HepG2 (cell line): ENCODE data around the gene TMEM273. TPM values are rescaled to one million over a fixed set of nuclear protein-coding genes. Genes with fewer than 3 reads are reported as not detected.

Experiments used
- ATAC-seq: fragments of 200-7000 bp; cut with Tn5 transposase; 3 replicates; pipeline ENCODE4 v1.9.1; 2020; ENCODE audit warnings: mild to moderate bottlenecking, moderate library complexity
- BruUV-seq: library from RNA; stranded (reverse); fragments of 400-500 nt; replicated peaks from 2 replicates; lab custom pipeline; 2021; lab: Mats Ljungman, UMichigan
- CTCF ChIA-PET: fragments of 300-600 bp; formaldehyde crosslinking; extraction: SDS; loops from one replicate; lab custom pipeline; 2021; ENCODE audit warnings: low total read pairs, inconsistent platforms, low intra/inter-chr PET ratio; lab: Yijun Ruan, JAX
- POLR2A ChIA-PET: fragments of 350-600 bp; sonication (Branson Sonifier 250); formaldehyde crosslinking; loops from one replicate; lab custom pipeline; 2020; ENCODE audit warnings: antibody characterized with exemption, inconsistent platforms; lab: Yijun Ruan, JAX
- DNase-seq: peaks from one replicate; pipeline ENCODE4 v3.0.0-alpha.2; 2015; ENCODE audit warnings: low spot score
- FAIRE-seq: peaks from 3 replicates; lab custom pipeline; 2011; peaks lifted over from hg19 to GRCh38; lab: Jason Lieb, UNC
- H2AFZ ChIP-seq: one replicate; pipeline ENCODE4 v1.6.1; 2011; ENCODE audit warnings: low read length, inconsistent platforms
- H3K27ac ChIP-seq: fragments of 300-600 bp; 3 replicates; pipeline ENCODE4 v1.8.0; 2011; ENCODE audit warnings: mixed run types, mild to moderate bottlenecking, mixed read lengths, low read length, inconsistent platforms; ENCODE audit not compliant: insufficient read depth; ENCODE audit errors: extremely low read length
- H3K27me3 ChIP-seq, 2 experiments: fragments of 200-600 bp in 1 of 2; 2 replicates in 1 of 2; 3 replicates in 1 of 2; pipeline versions ENCODE4 v1.6.0 to v1.8.0; 2011; ENCODE audit warnings: low read length in 2 of 2, mild to moderate bottlenecking in 2 of 2, moderate library complexity in 2 of 2, inconsistent platforms in 1 of 2; ENCODE audit not compliant: insufficient read depth in 2 of 2, control insufficient read depth in 1 of 2
- H3K36me3 ChIP-seq, 2 experiments: fragments of 200-600 bp in 1 of 2; replicated peaks in 1 of 2; 2 replicates in 1 of 2; 3 replicates in 1 of 2; pipeline versions ENCODE4 v1.5.1 to v1.8.0; 2011; ENCODE audit warnings: low read length in 2 of 2, inconsistent platforms in 1 of 2; ENCODE audit not compliant: insufficient read depth in 2 of 2, control insufficient read depth in 1 of 2
- H3K4me1 ChIP-seq: 2 replicates; pipeline ENCODE4 v1.5.1; 2012; ENCODE audit warnings: low read length, inconsistent platforms; ENCODE audit not compliant: insufficient read depth
- H3K4me2 ChIP-seq: 2 replicates; pipeline ENCODE4 v1.6.0; 2011; ENCODE audit warnings: low read depth, low read length, inconsistent platforms
- H3K4me3 ChIP-seq, 3 experiments: fragments of 200-600 bp in 1 of 3; sonication (generic), shearing (Covaris generic) in 1 of 3; replicated peaks in 1 of 3; 2 replicates each; pipeline ENCODE4 v1.5.1; 2011 to 2016; ENCODE audit warnings: low read length in 3 of 3, inconsistent platforms in 2 of 3, low read depth in 2 of 3, mild to moderate bottlenecking in 2 of 3, control low read depth in 1 of 3, mixed read lengths in 1 of 3; ENCODE audit not compliant: insufficient read depth in 1 of 3
- H3K79me2 ChIP-seq: one replicate; pipeline ENCODE4 v1.6.1; 2011; ENCODE audit warnings: low read length, inconsistent platforms; ENCODE audit not compliant: insufficient read depth
- H3K9ac ChIP-seq: 2 replicates; pipeline ENCODE4 v1.6.0; 2011; ENCODE audit warnings: mild to moderate bottlenecking, low read depth, low read length, inconsistent platforms; ENCODE audit not compliant: insufficient read depth
- H3K9me3 ChIP-seq: 2 replicates; pipeline ENCODE4 v1.5.1; 2012; ENCODE audit warnings: mild to moderate bottlenecking, low read length
- H4K20me1 ChIP-seq: 2 replicates; pipeline ENCODE4 v1.6.0; 2011; ENCODE audit warnings: inconsistent platforms, mild to moderate bottlenecking, low read length, moderate library complexity; ENCODE audit not compliant: insufficient read depth
- AKAP8 ChIP-seq: sonication (generic); formaldehyde crosslinking; IDR thresholded peaks from 2 replicates; pipeline ENCODE4 v1.5.1; 2020; ENCODE audit warnings: mild to moderate bottlenecking, missing genetic modification reagents
- ARNT ChIP-seq: fragments of 450-650 bp; IDR thresholded peaks from 2 replicates; pipeline ENCODE4 v1.6.1; 2017
- FOXC1 ChIP-seq: sonication (generic); formaldehyde crosslinking; IDR thresholded peaks from 2 replicates; pipeline ENCODE4 v1.8.0; 2022; ENCODE audit warnings: mild to moderate bottlenecking, missing genetic modification reagents, borderline replicate concordance
- HNRNPUL1 ChIP-seq: fragments of 200-400 bp; formaldehyde crosslinking; IDR thresholded peaks from 2 replicates; pipeline ENCODE4 v1.6.1; 2017; ENCODE audit warnings: low read depth, mild to moderate bottlenecking, low read length, moderate library complexity
- NFKB2 ChIP-seq: sonication (generic); formaldehyde crosslinking; IDR thresholded peaks from 2 replicates; pipeline ENCODE4 v1.4.0; 2020; ENCODE audit warnings: missing genetic modification reagents, borderline replicate concordance
- SKI ChIP-seq: fragments of 450-650 bp; IDR thresholded peaks from one replicate; pipeline ENCODE4 v1.6.1; 2018; ENCODE audit warnings: mild to moderate bottlenecking; ENCODE audit not compliant: partially characterized antibody
- SMAD3 ChIP-seq: sonication (generic); formaldehyde crosslinking; IDR thresholded peaks from 2 replicates; pipeline ENCODE4 v1.4.0; 2020; ENCODE audit warnings: missing genetic modification reagents
- SOX6 ChIP-seq, 2 experiments: fragments of 450-650 bp in 1 of 2; sonication (generic) in 1 of 2; formaldehyde crosslinking in 1 of 2; IDR thresholded peaks; 2 replicates each; pipeline versions ENCODE4 v1.4.0 to v1.6.1; 2017 to 2020; ENCODE audit warnings: antibody characterized with exemption in 1 of 2, mild to moderate bottlenecking in 1 of 2, missing genetic modification reagents in 1 of 2
- U2AF1 ChIP-seq: fragments of 200-400 bp; formaldehyde crosslinking; optimal IDR thresholded peaks from 2 replicates; pipeline ENCODE3; 2017; ENCODE audit warnings: mild to moderate bottlenecking, low read depth, low read length
- ZC3H4 ChIP-seq: sonication (generic); formaldehyde crosslinking; IDR thresholded peaks from 2 replicates; pipeline ENCODE4 v1.4.0; 2020; ENCODE audit warnings: missing genetic modification reagents, borderline replicate concordance
- ZNF138 ChIP-seq: sonication (generic); formaldehyde crosslinking; IDR thresholded peaks from 2 replicates; pipeline ENCODE4 v1.5.0; 2020; ENCODE audit warnings: mild to moderate bottlenecking, low read depth, missing genetic modification reagents
- ZNF160 ChIP-seq: sonication (generic); formaldehyde crosslinking; IDR thresholded peaks from 2 replicates; pipeline ENCODE4 v1.8.0; 2022; ENCODE audit warnings: mild to moderate bottlenecking, inconsistent platforms, missing genetic modification reagents
- ZNF780A ChIP-seq: sonication (generic); formaldehyde crosslinking; IDR thresholded peaks from 2 replicates; pipeline ENCODE4 v1.8.0; 2022; ENCODE audit warnings: mild to moderate bottlenecking, missing genetic modification reagents, moderate library complexity
- ZNF883 ChIP-seq: sonication (generic); formaldehyde crosslinking; IDR thresholded peaks from 2 replicates; pipeline ENCODE4 v1.5.1; 2020; ENCODE audit warnings: mild to moderate bottlenecking, missing genetic modification reagents; ENCODE audit errors: not compliant biosample characterization
- WGBS: methylation state at CpG from one replicate; pipeline ENCODE4 v1.1.6; 2017; ENCODE audit warnings: low lambda C conversion rate; 5-methylcytosine and 5-hydroxymethylcytosine counted together
- in situ Hi-C: cut with HindIII; loops from 2 replicates; pipeline ENCODE4 v1.10.0; 2017; ENCODE audit warnings: low pct_unique_long_range_greater_than_20kb; ENCODE audit not compliant: extremely low pct_ligation_motif_present
- intact Hi-C: fragments of 100-400 bp; cut with micrococcal nuclease; formaldehyde crosslinking; loops from one replicate; pipeline ENCODE4 v1.10.0; 2022; ENCODE audit not compliant: unreplicated experiment
- polyA plus RNA-seq, 8 experiments: library from polyadenylated mRNA; depleted of rRNA in 3 of 8; stranded (reverse) in 7 of 8; unstranded in 1 of 8; fragments of >200 nt; fragmentation: Illumina TruSeq in 4 of 8; extraction: Trizol in 4 of 8; gene quantifications; 2 replicates each; pipeline versions ENCODE4 v1.2.1 to v1.2.3, GENCODE V29; 2011 to 2016; ENCODE audit warnings: low read depth in 4 of 8, missing spikeins in 1 of 8, mixed read lengths in 1 of 8; ENCODE audit not compliant: insufficient read depth in 1 of 8
- total RNA-seq, 5 experiments: library from RNA; depleted of rRNA; stranded (reverse); fragments of >200 nt; fragmentation: Illumina TruSeq; extraction: Trizol; gene quantifications; 2 replicates each; pipeline ENCODE4 v1.2.3, GENCODE V29; 2016; ENCODE audit warnings: low read depth in 1 of 5
- TF ChIP-seq, protein P1 (sequence below): sonication (generic); formaldehyde crosslinking; IDR thresholded peaks from 2 replicates; pipeline ENCODE4 v1.4.0; 2020; ENCODE audit warnings: mild to moderate bottlenecking, missing genetic modification reagents

TMEM273 gene
- total and polyA plus RNA-seq, 2 of the 13 experiments (the other 11 are each of a cell fraction or from before 2014, with no cell fraction given): not detected

DNA sequence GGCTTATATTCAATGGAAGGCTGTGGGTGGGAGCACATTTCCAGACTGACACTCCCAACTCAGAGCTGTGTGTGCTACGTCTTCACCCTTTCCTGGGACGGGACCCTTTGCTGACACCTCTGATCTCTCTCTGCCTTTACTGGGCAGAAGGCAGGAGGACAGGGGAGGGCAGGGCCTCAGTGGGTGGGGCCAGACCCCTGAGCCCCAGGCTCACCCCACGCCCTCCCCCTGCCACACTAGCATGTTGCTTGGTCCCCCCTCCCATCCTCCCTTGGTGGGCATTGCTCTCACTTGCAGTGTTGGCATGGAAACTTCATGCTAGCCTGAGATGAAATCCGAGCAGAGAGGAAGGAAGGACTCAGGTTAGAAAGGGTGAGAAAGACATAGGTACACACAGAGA lies 18.4 kb downstream of the TMEM273 start:
- ATAC-seq: no peak
- no peaks in the 10 kb centered on the region for H3K4me1 ChIP-seq
- no peaks in the 10 kb centered on the region for H3K79me2 ChIP-seq
- H3K4me3 ChIP-seq: no peak overlapping the region
- H3K27me3 ChIP-seq: peaks cover 2 to 6% of the 10 kb centered on the region in 2 experiments; a peak in 3 of 5 replicates
- 3% methylated on average over 3 of the region's 4 CpGs for WGBS
- POLR2A ChIA-PET: no interaction called here
- H3K4me2 ChIP-seq: no peak overlapping the region
- no peak overlapping the region for H3K27ac ChIP-seq
- no peaks in the 10 kb centered on the region for H4K20me1 ChIP-seq
- BruUV-seq: no TSS peak
- H2AFZ ChIP-seq: no peak overlapping the region
- intact Hi-C loops: no loop called here
- in situ Hi-C loops: loop anchor here (5.0 to 10.0 kb wide), 3 partner anchors 192 to 515 kb away; no protein-coding TSS in a partner anchor
- no peaks in the 10 kb centered on the region for H3K9me3 ChIP-seq
- DNase-seq: no peak
- H3K9ac ChIP-seq: no peak overlapping the region
- no peaks in the 10 kb centered on the region for H3K36me3 ChIP-seq
- FAIRE-seq: no peak
- CTCF ChIA-PET: no interaction called here
- TF ChIP-seq ZNF160 (no peak), HNRNPUL1 (no peak), ARNT (no peak), AKAP8 (CRISPR knock-in tag) (no peak), ZNF780A (CRISPR knock-in tag) (no peak), ZC3H4 (no peak), SKI (no peak), U2AF1 (no peak), SOX6 (IDR thresholded peaks at IDR 0.05) (no peak), SOX6 (CRISPR knock-in tag; IDR thresholded peaks at IDR 0.05) (no peak), NFKB2 (CRISPR knock-in tag) (no peak), FOXC1 (CRISPR knock-in tag) (no peak), ZNF883 (CRISPR knock-in tag) (no peak), ZNF138 (CRISPR knock-in tag) (no peak), SMAD3 (no peak)
- TF ChIP-seq, protein P1, sequence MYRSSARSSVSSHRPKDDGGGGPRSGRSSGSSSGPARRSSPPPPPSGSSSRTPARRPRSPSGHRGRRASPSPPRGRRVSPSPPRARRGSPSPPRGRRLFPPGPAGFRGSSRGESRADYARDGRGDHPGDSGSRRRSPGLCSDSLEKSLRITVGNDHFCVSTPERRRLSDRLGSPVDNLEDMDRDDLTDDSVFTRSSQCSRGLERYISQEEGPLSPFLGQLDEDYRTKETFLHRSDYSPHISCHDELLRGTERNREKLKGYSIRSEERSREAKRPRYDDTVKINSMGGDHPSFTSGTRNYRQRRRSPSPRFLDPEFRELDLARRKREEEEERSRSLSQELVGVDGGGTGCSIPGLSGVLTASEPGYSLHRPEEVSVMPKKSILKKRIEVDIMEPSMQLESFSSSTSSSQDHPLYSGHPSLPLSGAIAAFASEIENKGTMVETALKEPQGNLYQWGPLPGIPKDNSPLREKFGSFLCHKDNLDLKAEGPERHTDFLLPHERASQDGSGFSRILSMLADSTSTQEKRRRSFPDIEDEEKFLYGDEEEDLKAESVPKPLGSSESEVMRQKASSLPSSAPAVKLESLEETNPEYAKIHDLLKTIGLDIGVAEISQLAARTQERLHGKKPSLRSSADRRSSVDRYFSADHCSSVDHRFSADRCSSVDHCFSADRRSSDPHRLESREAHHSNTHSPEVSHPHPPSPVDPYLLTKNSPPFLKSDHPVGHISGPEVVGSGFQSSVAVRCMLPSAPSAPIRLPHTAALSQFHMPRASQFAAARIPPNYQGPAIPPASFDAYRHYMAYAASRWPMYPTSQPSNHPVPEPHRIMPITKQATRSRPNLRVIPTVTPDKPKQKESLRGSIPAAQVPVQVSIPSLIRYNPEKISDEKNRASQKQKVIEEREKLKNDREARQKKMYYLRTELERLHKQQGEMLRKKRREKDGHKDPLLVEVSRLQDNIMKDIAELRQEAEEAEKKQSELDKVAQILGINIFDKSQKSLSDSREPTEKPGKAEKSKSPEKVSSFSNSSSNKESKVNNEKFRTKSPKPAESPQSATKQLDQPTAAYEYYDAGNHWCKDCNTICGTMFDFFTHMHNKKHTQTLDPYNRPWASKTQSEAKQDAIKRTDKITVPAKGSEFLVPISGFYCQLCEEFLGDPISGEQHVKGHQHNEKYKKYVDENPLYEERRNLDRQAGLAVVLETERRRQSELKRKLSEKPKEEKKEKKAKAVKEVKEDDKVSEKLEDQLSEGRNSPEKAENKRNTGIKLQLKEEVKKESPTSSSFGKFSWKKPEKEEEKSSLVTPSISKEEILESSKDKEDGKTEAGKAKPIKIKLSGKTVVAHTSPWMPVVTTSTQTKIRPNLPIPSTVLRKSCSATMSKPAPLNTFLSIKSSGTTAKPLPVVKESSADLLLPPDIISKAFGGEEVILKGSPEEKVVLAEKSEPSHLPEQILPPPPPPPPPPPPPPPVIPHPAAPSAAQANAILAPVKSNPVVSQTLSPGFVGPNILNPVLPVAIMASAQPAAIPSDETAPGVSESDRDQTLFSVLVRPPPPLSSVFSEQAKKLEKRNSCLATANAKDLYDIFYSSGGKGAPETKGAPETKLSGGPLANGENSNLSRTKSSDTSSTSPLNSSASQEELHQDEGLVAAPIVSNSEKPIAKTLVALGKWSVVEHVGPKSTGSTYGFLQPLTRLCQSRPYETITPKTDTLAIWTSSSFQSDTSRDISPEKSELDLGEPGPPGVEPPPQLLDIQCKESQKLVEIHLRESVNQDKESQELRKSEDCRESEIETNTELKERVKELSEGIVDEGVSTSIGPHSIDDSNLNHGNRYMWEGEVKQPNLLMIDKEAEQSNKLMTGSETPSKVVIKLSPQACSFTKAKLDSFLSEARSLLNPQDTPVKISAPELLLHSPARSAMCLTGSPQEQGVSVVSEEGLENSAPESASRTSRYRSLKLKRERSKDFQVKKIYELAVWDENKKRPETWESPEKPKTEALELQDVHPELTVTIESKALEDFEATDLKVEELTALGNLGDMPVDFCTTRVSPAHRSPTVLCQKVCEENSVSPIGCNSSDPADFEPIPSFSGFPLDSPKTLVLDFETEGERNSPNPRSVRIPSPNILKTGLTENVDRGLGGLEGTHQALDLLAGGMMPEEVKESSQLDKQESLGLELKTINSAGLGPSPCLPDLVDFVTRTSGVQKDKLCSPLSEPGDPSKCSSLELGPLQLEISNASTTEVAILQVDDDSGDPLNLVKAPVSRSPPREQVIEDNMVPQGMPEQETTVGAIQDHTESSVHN (CRISPR knock-in tag): no peak
